Pancreas (tissue), 10 donors: ENCODE results near the gene PHACTR2. TPM values are rescaled to one million over a fixed set of nuclear protein-coding genes. Genes with fewer than 3 reads are reported as not detected.
A peak's percentile ranks its signal among the peaks of the same experiment; 100 is the strongest.

Experiments
- ATAC-seq, 4 donors: fragments of 200-7000 bp; cut with Tn5 transposase; one replicate each; pipeline versions ENCODE4 v1.8.0 to v1.9.1; 2020; ENCODE audit warnings: mild to moderate bottlenecking in 4 of 4, moderate library complexity in 4 of 4
- DNase-seq, 6 donors: peaks; one replicate each; pipeline ENCODE4 v3.0.0-alpha.2; 2020
- FAIRE-seq: peaks from 2 replicates; lab custom pipeline; 2012; peaks lifted over from hg19 to GRCh38; lab: Jason Lieb, UNC
- H3K27ac ChIP-seq, 4 donors: fragments of 200-600 bp; sonication (generic); 1 replicate in 3 of 4; 2 replicates in 1 of 4; pipeline versions ENCODE4 v1.5.0 to v1.8.0; 2020
- H3K27me3 ChIP-seq, 4 donors: fragments of 200-600 bp; one replicate each; pipeline ENCODE4 v1.8.0; 2021
- H3K36me3 ChIP-seq, 3 donors: fragments of 200-600 bp; sonication (generic) in 1 of 3; one replicate each; pipeline versions ENCODE4 v1.5.0 to v1.8.0; 2020 to 2021
- H3K4me1 ChIP-seq, 3 donors: fragments of 200-600 bp; one replicate each; pipeline ENCODE4 v1.8.0; 2021
- H3K4me3 ChIP-seq, 4 donors: fragments of 200-600 bp; sonication (generic) in 2 of 4; one replicate each; pipeline versions ENCODE4 v1.5.0 to v1.8.0; 2020 to 2021
- H3K9me3 ChIP-seq, 4 donors: fragments of 200-600 bp; one replicate each; pipeline ENCODE4 v1.8.0; 2021
- CTCF ChIP-seq, 4 donors: fragments of 200-600 bp; sonication (generic) in 3 of 4; IDR thresholded peaks; one replicate each; pipeline versions ENCODE4 v1.5.0 to v1.8.0; 2021; ENCODE audit warnings: antibody characterized with exemption in 4 of 4
- WGBS, 2 donors: extraction: QIAGEN DNeasy Blood & Tissue Kit; methylation state at CpG; one replicate each; pipeline ENCODE4 v1.1.7; 2013; 5-methylcytosine and 5-hydroxymethylcytosine counted together
- intact Hi-C, 3 donors: fragments of 100-400 bp; cut with DNase I; formaldehyde crosslinking; loops; one replicate each; pipeline versions ENCODE4 v1.11.1 to v1.14.2; 2022
- polyA plus RNA-seq, 2 donors: library from polyadenylated mRNA; stranded (reverse); fragments of 200-250 nt; gene quantifications; one replicate each; pipeline ENCODE4 v1.2.3, GENCODE V29; 2013
- total RNA-seq, 6 donors: library from RNA; stranded (reverse); fragmentation: NEBNext Ultra II Directional in 4 of 6; extraction: Animal tissue kit (Norgen Biotek cat#: 25700) in 4 of 6; gene quantifications; one replicate each; pipeline versions ENCODE4 v1.2.1 to v1.2.4, GENCODE V29; 2021 to 2023
- donor health status: healthy with polysubstance abuse.
- donor health status: DM: no; HTN: no; CAD: no; lungs with moderate emphysema.
- donor health status: DM: no; HTN: no; CAD: no.
- donor health status: control.
- donor health status: control.
- donor health status: Bipolar disorder and iron deficiency.
- donor health status: DM: yes; HTN: yes; CAD: no.
- donor health status: DM: no; HTN: no; CAD: no.
- donor health status: DM: no; HTN: no; CAD: no.
- donor health status: DM: yes; HTN: yes; CAD: no.

PHACTR2 gene
- total and polyA plus RNA-seq, 8 donors: 2.7 to 19.0 (median 8.9) TPM

GRCh38 chr6:143726015-143726647, 48.4 kb downstream of the PHACTR2 start:
- no peak for FAIRE-seq
- Histone ChIP-seq H3K4me3 (no peak overlapping the region), H3K4me1 (no peaks in the 10 kb centered on the region), H3K27ac (no peak overlapping the region), H3K9me3 (no peaks in the 10 kb centered on the region), H3K36me3 (no peaks in the 10 kb centered on the region), H3K27me3 (no peaks in the 10 kb centered on the region)
- DNase-seq: no peak
- intact Hi-C loops: no loop called here
- no peak for ATAC-seq
- WGBS, 2 donors: 59 to 68% methylated on average over 2 of the region's 2 CpGs
- TF ChIP-seq CTCF (IDR thresholded peaks at IDR 0.05): no peak

GRCh38 chr6:143727035-143727434, 49.3 kb downstream of the PHACTR2 start:
- H3K9me3 ChIP-seq: no peaks in the 10 kb centered on the region
- no peak for ATAC-seq
- H3K36me3 ChIP-seq: no peaks in the 10 kb centered on the region
- intact Hi-C loops: no loop called here
- no peak for FAIRE-seq
- DNase-seq: no peak
- no peaks in the 10 kb centered on the region for H3K4me1 ChIP-seq
- H3K27ac ChIP-seq: no peak overlapping the region
- WGBS, 2 donors: 91 to 97% methylated on average over 1 of the region's 1 CpG
- H3K27me3 ChIP-seq: no peaks in the 10 kb centered on the region
- no peak for TF ChIP-seq CTCF (IDR thresholded peaks at IDR 0.05)
- no peak overlapping the region for H3K4me3 ChIP-seq

- DNase-seq (no peak), FAIRE-seq (no peak), ATAC-seq (peak in 1 of 4 donors; percentile 35)
- 93 to 95% methylated on average over 1 of the region's 1 CpG for WGBS, 2 donors
- Histone ChIP-seq H3K27me3 (no peaks in the 10 kb centered on the region), H3K27ac (no peak overlapping the region), H3K4me1 (no peaks in the 10 kb centered on the region), H3K9me3 (no peaks in the 10 kb centered on the region), H3K4me3 (no peak overlapping the region), H3K36me3 (no peaks in the 10 kb centered on the region)
- intact Hi-C loops: no loop called here
- no peak for TF ChIP-seq CTCF (IDR thresholded peaks at IDR 0.05)
Measured at GRCh38 chr6:143731789-143732188, 54.0 kb downstream of the PHACTR2 start.

- H3K36me3 ChIP-seq: no peaks in the 10 kb centered on the region
- DNase-seq (no peak), ATAC-seq (no peak), FAIRE-seq (no peak)
- intact Hi-C loops: no loop called here
- TF ChIP-seq CTCF (IDR thresholded peaks at IDR 0.05): no peak
- H3K4me3 ChIP-seq: no peak overlapping the region
- WGBS, 2 donors: 96 to 97% methylated on average over 1 of the region's 1 CpG
- no peaks in the 10 kb centered on the region for H3K27me3 ChIP-seq
- no peak overlapping the region for H3K27ac ChIP-seq
- H3K9me3 ChIP-seq: no peaks in the 10 kb centered on the region
- no peaks in the 10 kb centered on the region for H3K4me1 ChIP-seq
Measured at GRCh38 chr6:143732536-143732935, 54.8 kb downstream of the PHACTR2 start.

GRCh38 chr6:143733510-143733909, 55.7 kb downstream of the PHACTR2 start:
- no peaks in the 10 kb centered on the region for H3K27me3 ChIP-seq
- H3K9me3 ChIP-seq: no peaks in the 10 kb centered on the region
- H3K4me1 ChIP-seq: no peaks in the 10 kb centered on the region
- DNase-seq (no peak), FAIRE-seq (no peak), ATAC-seq (no peak)
- WGBS, 2 donors: 95 to 97% methylated on average over 1 of the region's 1 CpG
- H3K4me3 ChIP-seq: no peak overlapping the region
- no peak overlapping the region for H3K27ac ChIP-seq
- TF ChIP-seq CTCF (IDR thresholded peaks at IDR 0.05): no peak
- no peaks in the 10 kb centered on the region for H3K36me3 ChIP-seq
- intact Hi-C loops: no loop called here
